Stimulated activated naive CD8-positive, alpha-beta T cell treated with anti-CD3 and anti-CD28 coated beads, Interleukin-15, amount 100 ng/mL, for 72 hours (primary cell): Measurements from ENCODE around the gene ERC2.

Experiments used
- ATAC-seq: fragments of 150-1000 bp; cut with Tn5 transposase; 2 replicates; pipeline ENCODE4 v1.10.0; 2021; ENCODE audit warnings: mild to moderate bottlenecking, moderate library complexity
- DNase-seq, 2 donors: peaks; one replicate each; pipeline ENCODE4 v3.0.0; 2021 to 2022
- H3K27ac Mint-ChIP-seq, 2 donors: one replicate each; pipeline ENCODE4 v1.8.0; 2022; ENCODE audit warnings: mild to moderate bottlenecking in 2 of 2, mixed read lengths in 2 of 2, moderate library complexity in 2 of 2
- H3K27me3 Mint-ChIP-seq: one replicate; pipeline ENCODE4 v1.8.0; 2022; ENCODE audit warnings: mixed read lengths
- H3K4me1 Mint-ChIP-seq: one replicate; pipeline ENCODE4 v1.8.0; 2022; ENCODE audit warnings: mild to moderate bottlenecking, mixed read lengths
- H3K4me3 Mint-ChIP-seq, 2 donors: one replicate each; pipeline ENCODE4 v1.8.0; 2022; ENCODE audit warnings: mild to moderate bottlenecking in 2 of 2, mixed read lengths in 2 of 2, moderate library complexity in 1 of 2
- H3K9me3 Mint-ChIP-seq, 2 donors: one replicate each; pipeline ENCODE4 v1.8.0; 2022; ENCODE audit warnings: mixed read lengths in 2 of 2

ERC2 gene

GRCh38 chr3:55947406-55947805, 520.9 kb downstream of the ERC2 start:
- Mint-ChIP-seq H3K27me3 (no peaks in the 10 kb centered on the region), H3K4me3 (no peak overlapping the region), H3K9me3 (no peaks in the 10 kb centered on the region), H3K27ac (no peak overlapping the region), H3K4me1 (no peaks in the 10 kb centered on the region)
- ATAC-seq (no peak), DNase-seq (no peak)

GRCh38 chr3:55946574-55947160, 521.6 kb downstream of the ERC2 start:
- no peak for DNase-seq
- no peaks in the 10 kb centered on the region for H3K9me3 Mint-ChIP-seq
- no peaks in the 10 kb centered on the region for H3K27me3 Mint-ChIP-seq
- no peaks in the 10 kb centered on the region for H3K4me1 Mint-ChIP-seq
- no peak for ATAC-seq
- H3K4me3 Mint-ChIP-seq: no peak overlapping the region
- no peak overlapping the region for H3K27ac Mint-ChIP-seq

- no peak overlapping the region for H3K4me3 Mint-ChIP-seq
- no peak for DNase-seq
- H3K4me1 Mint-ChIP-seq: no peaks in the 10 kb centered on the region
- H3K9me3 Mint-ChIP-seq: no peaks in the 10 kb centered on the region
- H3K27me3 Mint-ChIP-seq: no peaks in the 10 kb centered on the region
- ATAC-seq: no peak
- H3K27ac Mint-ChIP-seq: no peak overlapping the region
Observed at GRCh38 chr3:55942868-55943267, 525.4 kb downstream of the ERC2 start.

GRCh38 chr3:55939287-55939686, 529.0 kb downstream of the ERC2 start:
- Mint-ChIP-seq H3K4me3 (no peak overlapping the region), H3K9me3 (no peaks in the 10 kb centered on the region), H3K27ac (no peak overlapping the region), H3K4me1 (no peaks in the 10 kb centered on the region), H3K27me3 (no peaks in the 10 kb centered on the region)
- ATAC-seq: no peak
- no peak for DNase-seq

GRCh38 chr3:55937301-55937700, 531.0 kb downstream of the ERC2 start:
- Mint-ChIP-seq H3K27me3 (no peaks in the 10 kb centered on the region), H3K4me3 (no peak overlapping the region), H3K27ac (no peak overlapping the region), H3K4me1 (no peaks in the 10 kb centered on the region), H3K9me3 (no peaks in the 10 kb centered on the region)
- DNase-seq (no peak), ATAC-seq (no peak)

GRCh38 chr3:55936549-55937052, 531.7 kb downstream of the ERC2 start:
- Mint-ChIP-seq H3K4me1 (no peaks in the 10 kb centered on the region), H3K27ac (no peak overlapping the region), H3K27me3 (no peaks in the 10 kb centered on the region), H3K9me3 (no peaks in the 10 kb centered on the region), H3K4me3 (no peak overlapping the region)
- ATAC-seq: no peak
- no peak for DNase-seq

GRCh38 chr3:55935241-55935640, 533.0 kb downstream of the ERC2 start:
- Mint-ChIP-seq H3K27me3 (no peaks in the 10 kb centered on the region), H3K4me1 (no peaks in the 10 kb centered on the region), H3K27ac (no peak overlapping the region), H3K9me3 (no peaks in the 10 kb centered on the region), H3K4me3 (no peak overlapping the region)
- DNase-seq (no peak), ATAC-seq (no peak)

- Mint-ChIP-seq H3K4me3 (no peak overlapping the region), H3K27me3 (no peaks in the 10 kb centered on the region), H3K4me1 (no peaks in the 10 kb centered on the region), H3K9me3 (no peaks in the 10 kb centered on the region), H3K27ac (no peak overlapping the region)
- DNase-seq (no peak), ATAC-seq (no peak)
Observed at GRCh38 chr3:55934771-55935170, 533.5 kb downstream of the ERC2 start.

- H3K27me3 Mint-ChIP-seq: no peaks in the 10 kb centered on the region
- no peaks in the 10 kb centered on the region for H3K9me3 Mint-ChIP-seq
- H3K4me1 Mint-ChIP-seq: no peaks in the 10 kb centered on the region
- ATAC-seq: no peak
- no peak for DNase-seq
- H3K27ac Mint-ChIP-seq: no peak overlapping the region
- no peak overlapping the region for H3K4me3 Mint-ChIP-seq
Observed at GRCh38 chr3:55929154-55929869, 539.0 kb downstream of the ERC2 start.

GRCh38 chr3:55923626-55924025, 544.6 kb downstream of the ERC2 start:
- Mint-ChIP-seq H3K27me3 (no peaks in the 10 kb centered on the region), H3K4me3 (no peak overlapping the region), H3K27ac (no peak overlapping the region), H3K9me3 (no peaks in the 10 kb centered on the region), H3K4me1 (no peaks in the 10 kb centered on the region)
- DNase-seq (no peak), ATAC-seq (no peak)

- DNase-seq: no peak
- ATAC-seq: no peak
Observed at GRCh38 chr3:55923207-55923606, 545.1 kb downstream of the ERC2 start.

GRCh38 chr3:55912880-55913279, 555.4 kb downstream of the ERC2 start:
- Mint-ChIP-seq H3K27me3 (no peaks in the 10 kb centered on the region), H3K4me3 (no peak overlapping the region), H3K9me3 (peaks cover 0 to 4% of the 10 kb centered on the region in 2 donors), H3K27ac (no peak overlapping the region), H3K4me1 (no peaks in the 10 kb centered on the region)
- DNase-seq (no peak), ATAC-seq (no peak)

More at GRCh38 chr3:55923207-55923606, 545.1 kb downstream of the ERC2 start:
- H3K27ac Mint-ChIP-seq: no peak overlapping the region
- no peaks in the 10 kb centered on the region for H3K4me1 Mint-ChIP-seq
- no peaks in the 10 kb centered on the region for H3K27me3 Mint-ChIP-seq
- H3K4me3 Mint-ChIP-seq: no peak overlapping the region
- no peaks in the 10 kb centered on the region for H3K9me3 Mint-ChIP-seq

GRCh38 chr3:55911266-55911665, 557.0 kb downstream of the ERC2 start:
- no peak for ATAC-seq
- Mint-ChIP-seq H3K27ac (no peak overlapping the region), H3K4me3 (no peak overlapping the region), H3K9me3 (peaks cover 0 to 4% of the 10 kb centered on the region in 2 donors), H3K27me3 (no peaks in the 10 kb centered on the region), H3K4me1 (no peaks in the 10 kb centered on the region)
- no peak for DNase-seq

GRCh38 chr3:55910543-55910942, 557.7 kb downstream of the ERC2 start:
- H3K9me3 Mint-ChIP-seq: peaks cover 0 to 4% of the 10 kb centered on the region in 2 donors
- H3K4me1 Mint-ChIP-seq: no peaks in the 10 kb centered on the region
- DNase-seq: no peak
- no peak overlapping the region for H3K27ac Mint-ChIP-seq
- no peak overlapping the region for H3K4me3 Mint-ChIP-seq
- ATAC-seq: no peak
- no peaks in the 10 kb centered on the region for H3K27me3 Mint-ChIP-seq

GRCh38 chr3:55909373-55909772, 558.9 kb downstream of the ERC2 start:
- DNase-seq (no peak), ATAC-seq (no peak)
- no peak overlapping the region for H3K4me3 Mint-ChIP-seq
- H3K27ac Mint-ChIP-seq: no peak overlapping the region
- H3K27me3 Mint-ChIP-seq: no peaks in the 10 kb centered on the region
- peaks cover 0 to 4% of the 10 kb centered on the region in 2 donors for H3K9me3 Mint-ChIP-seq
- H3K4me1 Mint-ChIP-seq: no peaks in the 10 kb centered on the region

- Mint-ChIP-seq H3K4me1 (no peaks in the 10 kb centered on the region), H3K27ac (no peak overlapping the region), H3K4me3 (no peak overlapping the region), H3K27me3 (peaks cover 1% of the 10 kb centered on the region), H3K9me3 (peaks cover 0 to 4% of the 10 kb centered on the region in 2 donors)
- ATAC-seq (no peak), DNase-seq (no peak)
Observed at GRCh38 chr3:55907616-55908015, 560.7 kb downstream of the ERC2 start.
